Measurements from ENCODE around the gene OR5H6.
"Not testable (repeated sequence)": the region's sequence is repeated elsewhere in the genome, so short reads cannot be mapped to it uniquely, and the experiment has no call there.

The OR5H6 gene

DNA sequence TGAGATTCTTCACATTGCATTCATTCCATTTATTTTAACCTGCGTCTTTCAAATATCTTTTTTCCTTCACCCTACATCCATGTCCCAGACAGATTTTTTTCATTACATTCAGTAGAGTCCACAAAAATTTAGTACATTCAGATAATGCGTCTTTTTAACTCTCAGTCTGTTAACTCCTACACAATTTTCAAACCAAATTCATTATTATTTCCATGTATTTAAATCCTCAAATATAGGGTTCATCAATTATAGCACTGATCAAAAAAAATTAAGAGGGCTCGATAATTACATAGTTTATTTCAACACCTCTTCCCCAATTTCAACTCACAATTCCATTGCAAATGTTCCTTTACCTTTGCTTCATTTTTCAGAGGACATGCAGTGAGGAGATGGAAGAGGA is at the start of gene OR5H6:
TSS of gene OR5H6 (plus strand) at position 301 of the 400 bp plus-strand sequence. CDS start at position 390, 89 bp downstream.
- no peaks in the 10 kb centered on the region for H3K4me1 ChIP-seq (ENCODE audit: insufficient read depth, low read length)
- H3K27me3 ChIP-seq (ENCODE audit: insufficient read depth, low read length), result no peaks in the 10 kb centered on the region
- no peak within 1 kb of the TSS for H3K4me3 ChIP-seq (ENCODE audit: low read length)
- H2AFZ ChIP-seq (ENCODE audit: low read depth, low read length), result no peak within 1 kb of the TSS
- H3K9me3 ChIP-seq (ENCODE audit: low read length), result no peaks in the 10 kb centered on the region
- no peaks in the 10 kb centered on the region for H3K36me3 ChIP-seq (ENCODE audit: insufficient read depth, low read length)

GRCh38 chr3:98215051-98215450 is 49.0 kb upstream of the OR5H6 start:
- no peaks in the 10 kb centered on the region for H3K4me1 ChIP-seq (ENCODE audit: insufficient read depth, low read length)
- no peaks in the 10 kb centered on the region for H3K27me3 ChIP-seq (ENCODE audit: insufficient read depth, low read length)
- no peaks in the 10 kb centered on the region for H3K36me3 ChIP-seq (ENCODE audit: insufficient read depth, low read length)
- H2AFZ ChIP-seq (ENCODE audit: low read depth, low read length), result no peak overlapping the region
- no peaks in the 10 kb centered on the region for H3K9me3 ChIP-seq (ENCODE audit: low read length)
- H3K4me3 ChIP-seq (ENCODE audit: low read length), result no peak overlapping the region

DNA sequence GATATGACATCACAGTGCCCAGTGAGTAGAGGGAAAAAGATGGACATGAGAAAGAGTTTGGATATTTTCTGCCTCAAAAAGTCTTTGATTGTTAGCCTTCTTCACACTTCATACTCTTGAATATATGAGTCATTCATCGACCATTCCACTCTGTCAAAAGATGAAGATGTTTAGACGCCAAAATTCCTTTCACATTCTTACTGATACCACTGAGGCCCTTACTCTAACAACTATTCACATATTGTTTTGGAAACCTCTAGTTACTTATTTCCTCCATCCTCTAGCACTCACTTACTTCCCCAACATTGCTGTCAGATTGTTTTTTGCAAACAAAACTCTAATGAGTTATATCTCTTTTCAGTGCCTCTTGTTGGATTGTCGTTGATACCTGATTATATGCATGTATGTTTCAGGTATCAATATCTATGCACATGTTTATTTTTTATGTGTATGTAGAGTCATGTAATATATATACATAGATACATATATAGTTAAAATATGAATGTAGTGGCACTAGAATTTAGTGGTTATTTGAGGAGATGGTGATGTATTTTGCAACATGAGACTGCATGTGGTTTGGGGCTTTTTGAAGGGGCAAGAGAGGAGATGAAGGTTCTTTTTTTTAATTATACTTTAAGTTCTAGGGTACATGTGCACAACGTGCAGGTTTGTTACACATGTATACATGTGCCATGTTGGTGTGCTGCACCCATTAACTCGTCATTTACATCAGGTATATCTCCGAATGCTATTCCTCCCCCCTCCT is 40.0 kb upstream of the OR5H6 start:
- no peaks in the 10 kb centered on the region for H3K4me1 ChIP-seq (ENCODE audit: insufficient read depth, low read length)
- H3K9me3 ChIP-seq (ENCODE audit: low read length), result no peaks in the 10 kb centered on the region
- no peaks in the 10 kb centered on the region for H3K36me3 ChIP-seq (ENCODE audit: insufficient read depth, low read length)
- H3K4me3 ChIP-seq (ENCODE audit: low read length), result no peak overlapping the region
- no peak overlapping the region for H2AFZ ChIP-seq (ENCODE audit: low read depth, low read length)
- no peaks in the 10 kb centered on the region for H3K27me3 ChIP-seq (ENCODE audit: insufficient read depth, low read length)

DNA sequence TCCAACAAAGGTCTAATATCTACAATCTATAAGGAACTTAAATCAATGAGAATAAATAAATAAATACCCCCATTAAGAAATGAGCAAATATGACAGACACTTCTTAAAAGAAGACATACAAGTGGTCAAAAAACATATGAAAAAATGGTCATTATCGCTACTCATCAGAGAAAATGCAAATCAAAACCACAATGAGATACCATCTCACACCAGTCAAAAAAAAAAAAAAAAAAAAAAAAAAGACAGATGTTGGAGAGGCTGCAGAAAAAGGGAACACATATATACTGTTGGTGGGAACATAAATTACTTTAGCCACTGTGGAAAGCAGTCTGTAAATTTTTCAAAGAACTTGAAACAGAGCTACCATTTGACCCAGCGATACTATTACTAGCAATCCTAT is 31.6 kb upstream of the OR5H6 start:
- H3K27me3 ChIP-seq (ENCODE audit: insufficient read depth, low read length), result no peaks in the 10 kb centered on the region
- no peak overlapping the region for H3K4me3 ChIP-seq (ENCODE audit: low read length)
- no peaks in the 10 kb centered on the region for H3K4me1 ChIP-seq (ENCODE audit: insufficient read depth, low read length)
- H2AFZ ChIP-seq (ENCODE audit: low read depth, low read length), result no peak overlapping the region
- no peaks in the 10 kb centered on the region for H3K9me3 ChIP-seq (ENCODE audit: low read length)
- H3K36me3 ChIP-seq (ENCODE audit: insufficient read depth, low read length), result no peaks in the 10 kb centered on the region

DNA sequence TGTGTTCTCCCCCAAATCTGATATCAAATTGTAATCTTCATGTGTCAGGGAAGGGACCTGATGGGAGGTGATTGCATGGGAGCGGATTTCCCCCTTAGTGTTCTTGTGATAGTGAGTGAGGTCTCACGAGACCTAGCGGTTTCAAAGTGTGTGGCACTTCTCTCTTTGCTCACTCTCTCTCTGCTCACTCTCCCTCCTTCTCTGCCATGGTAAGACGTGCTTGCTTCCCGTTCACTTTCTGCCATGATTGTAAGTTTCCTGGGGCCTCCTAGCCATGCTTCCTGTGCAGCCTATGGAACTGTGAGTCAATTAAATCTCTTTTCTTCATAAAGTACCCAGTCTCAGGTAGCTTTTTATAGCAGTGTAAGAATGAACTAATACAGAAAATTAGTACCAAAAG is 30.6 kb upstream of the OR5H6 start:
- H3K4me3 ChIP-seq (ENCODE audit: low read length), result no peak overlapping the region
- no peaks in the 10 kb centered on the region for H3K27me3 ChIP-seq (ENCODE audit: insufficient read depth, low read length)
- H3K36me3 ChIP-seq (ENCODE audit: insufficient read depth, low read length), result no peaks in the 10 kb centered on the region
- H3K9me3 ChIP-seq (ENCODE audit: low read length), result no peaks in the 10 kb centered on the region
- H2AFZ ChIP-seq (ENCODE audit: low read depth, low read length), result no peak overlapping the region
- H3K4me1 ChIP-seq (ENCODE audit: insufficient read depth, low read length), result no peaks in the 10 kb centered on the region

DNA sequence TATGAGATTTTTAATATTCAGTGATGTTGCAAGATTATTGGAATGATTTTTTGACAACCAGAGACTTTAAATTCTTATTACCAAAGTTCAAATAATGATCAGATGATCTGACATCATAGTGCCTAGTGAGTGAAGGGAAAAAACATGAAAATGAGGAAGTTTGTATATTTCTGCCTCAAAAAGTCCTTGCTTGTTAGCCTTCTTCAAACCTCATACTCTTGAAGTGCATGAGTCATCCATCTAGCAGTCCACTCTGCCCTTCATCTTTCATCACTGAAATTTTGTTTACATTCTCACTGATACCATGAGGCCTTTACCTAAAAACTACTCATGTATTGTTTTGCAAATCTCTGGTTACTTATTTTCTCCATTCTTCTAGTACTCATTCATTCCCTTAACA is 23.9 kb upstream of the OR5H6 start:
- Histone ChIP-seq H2AFZ (ENCODE audit: low read depth, low read length) (no peak overlapping the region), H3K36me3 (ENCODE audit: insufficient read depth, low read length) (no peaks in the 10 kb centered on the region), H3K4me1 (ENCODE audit: insufficient read depth, low read length) (no peaks in the 10 kb centered on the region), H3K9me3 (ENCODE audit: low read length) (no peaks in the 10 kb centered on the region), H3K27me3 (ENCODE audit: insufficient read depth, low read length) (no peaks in the 10 kb centered on the region), H3K4me3 (ENCODE audit: low read length) (no peak overlapping the region)

DNA sequence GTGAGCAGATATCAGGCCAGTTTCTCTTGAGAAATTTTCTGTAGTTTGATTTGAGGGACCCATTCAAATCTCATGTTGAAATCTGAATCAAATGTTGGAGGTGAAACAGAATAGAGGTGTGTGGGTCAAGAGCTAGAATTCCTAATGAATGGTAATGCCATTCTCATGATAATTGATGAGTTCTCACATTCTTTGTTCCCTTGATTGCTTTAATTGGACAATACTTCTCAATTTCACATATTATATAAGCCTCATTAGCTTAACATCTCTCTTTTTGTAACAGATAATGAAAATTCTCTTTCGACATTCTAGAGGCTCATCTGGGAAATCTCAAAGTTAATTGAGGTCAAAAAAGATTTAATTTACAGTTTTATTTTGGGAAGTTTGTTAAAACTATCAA is 21.9 kb upstream of the OR5H6 start:
- Histone ChIP-seq H3K36me3 (ENCODE audit: insufficient read depth, low read length) (no peaks in the 10 kb centered on the region), H3K27me3 (ENCODE audit: insufficient read depth, low read length) (no peaks in the 10 kb centered on the region), H3K4me3 (ENCODE audit: low read length) (no peak overlapping the region), H3K9me3 (ENCODE audit: low read length) (no peaks in the 10 kb centered on the region), H2AFZ (ENCODE audit: low read depth, low read length) (no peak overlapping the region), H3K4me1 (ENCODE audit: insufficient read depth, low read length) (no peaks in the 10 kb centered on the region)

- Histone ChIP-seq H3K4me3 (ENCODE audit: low read length) (no peak overlapping the region), H3K36me3 (ENCODE audit: insufficient read depth, low read length) (no peaks in the 10 kb centered on the region), H3K4me1 (ENCODE audit: insufficient read depth, low read length) (no peaks in the 10 kb centered on the region), H2AFZ (ENCODE audit: low read depth, low read length) (no peak overlapping the region), H3K27me3 (ENCODE audit: insufficient read depth, low read length) (no peaks in the 10 kb centered on the region), H3K9me3 (ENCODE audit: low read length) (no peaks in the 10 kb centered on the region)
Measured at GRCh38 chr3:98243843-98244242, 20.2 kb upstream of the OR5H6 start.

GRCh38 chr3:98246142-98246541 is 17.9 kb upstream of the OR5H6 start:
- Histone ChIP-seq H3K27me3 (ENCODE audit: insufficient read depth, low read length) (no peaks in the 10 kb centered on the region), H3K9me3 (ENCODE audit: low read length) (no peaks in the 10 kb centered on the region), H2AFZ (ENCODE audit: low read depth, low read length) (no peak overlapping the region)

GRCh38 chr3:98256026-98256425 is 8.0 kb upstream of the OR5H6 start:
- H2AFZ ChIP-seq (ENCODE audit: low read depth, low read length); H3K36me3 ChIP-seq (ENCODE audit: insufficient read depth, low read length); H3K4me3 ChIP-seq (ENCODE audit: low read length); H3K4me1 ChIP-seq (ENCODE audit: insufficient read depth, low read length); H3K9me3 ChIP-seq (ENCODE audit: low read length); H3K27me3 ChIP-seq (ENCODE audit: insufficient read depth, low read length): not testable (repeated sequence)

More at GRCh38 chr3:98246142-98246541, 17.9 kb upstream of the OR5H6 start:
- Histone ChIP-seq H3K4me3 (ENCODE audit: low read length) (no peak overlapping the region), H3K4me1 (ENCODE audit: insufficient read depth, low read length) (no peaks in the 10 kb centered on the region), H3K36me3 (ENCODE audit: insufficient read depth, low read length) (no peaks in the 10 kb centered on the region)

DNA sequence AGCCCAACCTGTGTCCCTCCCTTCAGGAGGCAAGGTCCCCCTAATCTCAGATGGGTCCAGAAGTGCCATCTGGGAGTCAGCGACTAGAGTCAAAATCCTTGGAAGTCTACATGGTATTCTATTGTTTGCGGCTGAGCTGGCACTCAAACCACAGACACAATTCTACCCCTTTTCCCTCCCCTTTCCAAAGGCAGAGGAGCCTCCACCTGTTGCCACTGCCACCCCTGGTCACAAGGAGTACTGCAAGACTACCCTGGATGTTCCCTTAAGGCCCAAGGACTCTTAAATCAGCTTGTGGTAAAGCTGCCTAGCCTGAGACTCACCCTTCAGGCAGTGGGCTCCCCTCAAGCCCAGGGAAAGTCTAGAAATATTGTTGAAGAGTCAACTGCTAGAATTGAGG is 4.3 kb upstream of the OR5H6 start:
- H3K36me3 ChIP-seq (ENCODE audit: insufficient read depth, low read length), result no peaks in the 10 kb centered on the region
- no peaks in the 10 kb centered on the region for H3K4me1 ChIP-seq (ENCODE audit: insufficient read depth, low read length)
- H2AFZ ChIP-seq (ENCODE audit: low read depth, low read length), result no peak overlapping the region
- no peak overlapping the region for H3K4me3 ChIP-seq (ENCODE audit: low read length)
- no peaks in the 10 kb centered on the region for H3K27me3 ChIP-seq (ENCODE audit: insufficient read depth, low read length)
- no peaks in the 10 kb centered on the region for H3K9me3 ChIP-seq (ENCODE audit: low read length)

DNA sequence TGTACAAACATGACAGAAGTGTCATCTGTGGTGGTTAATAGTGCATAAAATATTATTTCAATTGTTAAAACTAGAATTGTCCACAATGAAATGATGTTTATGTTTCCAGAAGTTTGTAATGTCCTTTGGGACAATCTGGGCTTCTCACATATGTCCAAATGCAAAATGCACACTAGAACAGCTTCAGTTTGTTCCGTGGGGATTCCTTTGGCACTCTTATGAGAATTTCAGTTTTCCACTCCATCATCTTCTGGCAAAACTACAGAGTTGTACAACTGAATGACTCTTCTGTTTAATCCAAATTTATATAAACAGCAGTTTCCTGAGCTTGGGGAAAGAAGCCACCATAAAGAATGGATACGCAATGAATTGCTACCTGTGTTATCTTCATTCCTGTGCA is 2.0 kb upstream of the OR5H6 start:
- Histone ChIP-seq H3K27me3 (ENCODE audit: insufficient read depth, low read length) (no peaks in the 10 kb centered on the region), H3K9me3 (ENCODE audit: low read length) (no peaks in the 10 kb centered on the region), H3K36me3 (ENCODE audit: insufficient read depth, low read length) (no peaks in the 10 kb centered on the region), H3K4me3 (ENCODE audit: low read length) (no peak overlapping the region), H2AFZ (ENCODE audit: low read depth, low read length) (no peak overlapping the region), H3K4me1 (ENCODE audit: insufficient read depth, low read length) (no peaks in the 10 kb centered on the region)

GRCh38 chr3:98269846-98270245 is 5.8 kb downstream of the OR5H6 start:
- Histone ChIP-seq H3K27me3 (ENCODE audit: insufficient read depth, low read length) (no peaks in the 10 kb centered on the region), H3K9me3 (ENCODE audit: low read length) (no peaks in the 10 kb centered on the region), H3K36me3 (ENCODE audit: insufficient read depth, low read length) (no peaks in the 10 kb centered on the region), H3K4me3 (ENCODE audit: low read length) (no peak overlapping the region), H2AFZ (ENCODE audit: low read depth, low read length) (no peak overlapping the region), H3K4me1 (ENCODE audit: insufficient read depth, low read length) (no peaks in the 10 kb centered on the region)

DNA sequence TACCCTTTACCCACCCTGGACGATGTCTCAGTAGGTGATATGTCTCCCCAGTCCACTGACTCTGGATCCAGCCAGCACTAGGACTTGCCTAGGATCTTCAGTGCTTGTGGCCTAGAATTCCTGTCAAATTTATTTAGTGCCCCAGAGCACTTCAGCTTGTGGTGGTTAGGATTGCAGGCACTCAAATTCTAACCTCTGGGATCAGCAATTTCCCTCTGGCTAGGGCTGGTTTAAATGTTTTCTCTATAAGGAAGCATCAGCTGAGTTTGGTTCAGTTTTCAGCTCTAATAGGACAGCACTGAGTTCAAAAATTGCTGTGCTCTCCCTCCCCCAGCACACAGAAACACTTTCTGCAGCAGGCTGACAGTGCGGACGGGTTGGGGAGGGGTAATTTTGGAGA is 8.1 kb downstream of the OR5H6 start:
- no peak overlapping the region for H2AFZ ChIP-seq (ENCODE audit: low read depth, low read length)
- no peaks in the 10 kb centered on the region for H3K4me1 ChIP-seq (ENCODE audit: insufficient read depth, low read length)
- H3K27me3 ChIP-seq (ENCODE audit: insufficient read depth, low read length), result no peaks in the 10 kb centered on the region
- no peaks in the 10 kb centered on the region for H3K36me3 ChIP-seq (ENCODE audit: insufficient read depth, low read length)
- no peaks in the 10 kb centered on the region for H3K9me3 ChIP-seq (ENCODE audit: low read length)
- H3K4me3 ChIP-seq (ENCODE audit: low read length), result no peak overlapping the region
